ENCODE measurements around the gene DOCK7.
A peak's percentile ranks its signal among the peaks of the same experiment; 100 is the strongest.

The DOCK7 gene

DNA sequence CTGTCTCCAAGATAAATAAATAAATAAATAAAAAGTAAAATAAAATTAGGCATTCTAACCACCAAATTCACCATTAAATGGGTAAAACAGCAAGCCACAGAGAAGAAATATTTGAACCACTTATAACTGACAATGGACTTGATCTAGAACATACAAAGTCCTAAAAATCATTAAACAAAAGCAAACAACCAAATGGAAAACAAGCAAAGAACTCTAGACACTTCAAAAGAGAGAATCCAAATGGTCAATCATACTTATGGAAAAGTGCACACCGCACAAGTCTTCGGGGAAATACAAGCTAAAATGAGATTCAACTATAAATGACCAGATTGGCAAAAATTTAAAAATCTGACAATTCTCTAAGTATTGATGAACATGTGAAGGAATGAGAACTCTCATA, 164.3 kb downstream of the DOCK7 start:
- Histone ChIP-seq H3K27ac (no peak overlapping the region), H3K9me3 (ENCODE audit: low read depth, low read length) (0 out of 2 replicates have a peak, but pooled peaks cover 4% of the 10 kb centered on the region), H3K36me3 (ENCODE audit: insufficient read depth, low read length) (peaks cover 7% of the 10 kb centered on the region; the same call in 1 of the 2 replicates), H3K9ac (ENCODE audit: insufficient read length) (no peak overlapping the region), H3K4me3 (no peak overlapping the region)
- no peak for TF ChIP-seq EZH2 (IDR thresholded peaks at IDR 0.05)
- no peak for TF ChIP-seq POLR2AphosphoS5 (IDR thresholded peaks at IDR 0.05; ENCODE audit: borderline replicate concordance, low read depth, low read length)
- TF ChIP-seq FOXP2 (optimal IDR thresholded peaks at IDR 0.05; ENCODE audit: control extremely low read depth, extremely low read length, insufficient read depth), result no peak
- no peak for DNase-seq (ENCODE audit: low read depth, low spot score)

GRCh38 chr1:62516600-62516999, 171.6 kb downstream of the DOCK7 start:
- Histone ChIP-seq H3K9me3 (ENCODE audit: low read depth, low read length) (0 out of 2 replicates have a peak, but pooled peaks cover 4% of the 10 kb centered on the region), H3K36me3 (ENCODE audit: insufficient read depth, low read length) (no peaks in the 10 kb centered on the region), H3K27ac (no peak overlapping the region), H3K9ac (ENCODE audit: insufficient read length) (no peak overlapping the region), H3K4me3 (no peak overlapping the region)
- no peak for DNase-seq (ENCODE audit: low read depth, low spot score)
- TF ChIP-seq FOXP2 (optimal IDR thresholded peaks at IDR 0.05; ENCODE audit: control extremely low read depth, extremely low read length, insufficient read depth) (no peak), POLR2AphosphoS5 (IDR thresholded peaks at IDR 0.05; ENCODE audit: borderline replicate concordance, low read depth, low read length) (no peak), EZH2 (IDR thresholded peaks at IDR 0.05) (no peak)

DNA sequence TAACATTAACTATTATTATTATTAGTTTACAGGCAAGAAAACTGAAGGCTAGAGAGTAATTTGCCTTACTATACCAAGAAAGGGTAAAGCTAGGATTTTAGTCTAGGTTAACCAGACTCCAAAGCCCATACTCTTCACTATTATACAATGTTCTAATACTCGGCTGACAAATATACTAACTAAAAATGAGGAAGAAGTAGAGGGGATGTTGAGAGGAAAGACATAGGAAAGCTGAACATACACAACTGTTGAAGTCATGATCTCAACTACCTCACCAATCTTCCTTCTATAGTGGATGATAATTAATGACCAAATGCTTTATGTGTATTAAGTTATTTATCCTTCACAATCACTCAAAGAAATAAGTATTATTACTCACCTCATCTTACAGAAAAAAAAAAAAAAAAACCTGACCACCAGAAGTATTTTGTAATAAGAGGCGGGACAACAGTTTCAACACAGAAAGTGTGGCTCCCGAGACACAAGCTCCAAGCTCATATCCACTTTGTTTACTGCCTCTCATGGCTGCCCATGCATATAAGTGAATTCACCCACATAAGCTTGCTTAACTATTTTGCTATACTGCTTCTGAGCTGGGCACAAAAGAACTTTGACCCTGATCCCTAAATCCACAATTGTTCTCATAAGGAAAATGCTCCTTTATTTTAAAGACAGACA, 173.3 kb downstream of the DOCK7 start:
- no peak overlapping the region for H3K4me3 ChIP-seq
- TF ChIP-seq FOXP2 (optimal IDR thresholded peaks at IDR 0.05; ENCODE audit: control extremely low read depth, extremely low read length, insufficient read depth), result no peak
- TF ChIP-seq EZH2 (IDR thresholded peaks at IDR 0.05), result no peak
- no peak for TF ChIP-seq POLR2AphosphoS5 (IDR thresholded peaks at IDR 0.05; ENCODE audit: borderline replicate concordance, low read depth, low read length)
- no peaks in the 10 kb centered on the region for H3K36me3 ChIP-seq (ENCODE audit: insufficient read depth, low read length)
- 0 out of 2 replicates have a peak, but pooled peaks cover 4% of the 10 kb centered on the region for H3K9me3 ChIP-seq (ENCODE audit: low read depth, low read length)
- DNase-seq (ENCODE audit: low read depth, low spot score), result no peak
- no peak overlapping the region for H3K9ac ChIP-seq (ENCODE audit: insufficient read length)
- no peak overlapping the region for H3K27ac ChIP-seq

DNA sequence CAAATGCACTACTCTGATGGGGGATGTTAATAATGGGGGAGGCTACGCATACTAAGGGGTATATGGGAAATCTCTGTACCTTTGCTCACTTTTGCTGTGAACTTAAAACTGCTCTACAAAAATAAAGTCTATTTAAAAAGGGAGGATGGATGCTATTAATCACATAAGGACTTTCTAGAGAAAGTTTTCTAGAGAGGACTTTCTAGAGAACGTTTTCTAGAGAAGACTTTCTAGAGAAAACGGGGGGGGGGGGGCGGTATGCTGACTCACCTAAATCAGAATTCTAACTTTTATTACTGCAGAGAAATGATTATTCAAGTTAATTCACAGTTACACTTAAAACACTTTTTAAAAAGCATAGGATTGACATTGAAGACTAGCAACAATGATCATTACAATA, 175.2 kb downstream of the DOCK7 start:
- DNase-seq (ENCODE audit: low read depth, low spot score), result no peak
- Histone ChIP-seq H3K4me3 (no peak overlapping the region), H3K9me3 (ENCODE audit: low read depth, low read length) (no peaks in the 10 kb centered on the region), H3K27ac (no peak overlapping the region), H3K9ac (ENCODE audit: insufficient read length) (no peak overlapping the region), H3K36me3 (ENCODE audit: insufficient read depth, low read length) (no peaks in the 10 kb centered on the region)
- TF ChIP-seq FOXP2 (optimal IDR thresholded peaks at IDR 0.05; ENCODE audit: control extremely low read depth, extremely low read length, insufficient read depth), result no peak
- no peak for TF ChIP-seq POLR2AphosphoS5 (IDR thresholded peaks at IDR 0.05; ENCODE audit: borderline replicate concordance, low read depth, low read length)
- no peak for TF ChIP-seq EZH2 (IDR thresholded peaks at IDR 0.05)

DNA sequence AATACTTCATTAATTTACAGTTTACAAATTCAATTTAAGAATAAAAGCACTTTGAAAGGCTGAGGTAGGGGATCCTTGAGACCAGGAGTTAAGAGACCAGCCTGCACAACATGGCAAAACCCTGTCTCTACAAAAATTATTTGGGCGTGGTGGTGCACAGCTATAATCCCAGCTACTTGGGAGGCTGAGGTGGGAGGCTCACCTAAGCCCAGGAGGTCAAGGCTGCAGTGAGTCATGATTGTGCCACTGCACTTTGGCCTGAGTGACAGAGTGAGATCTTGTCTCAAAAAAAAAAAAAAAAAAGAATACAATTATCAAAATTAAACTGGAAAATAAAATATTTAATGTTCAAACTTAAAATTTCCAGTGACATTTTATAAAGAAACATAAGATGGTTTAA, 179.2 kb downstream of the DOCK7 start:
- H3K9me3 ChIP-seq (ENCODE audit: low read depth, low read length), result no peaks in the 10 kb centered on the region
- no peak for DNase-seq (ENCODE audit: low read depth, low spot score)
- H3K4me3 ChIP-seq, result no peak overlapping the region
- TF ChIP-seq EZH2 (IDR thresholded peaks at IDR 0.05) (no peak), FOXP2 (optimal IDR thresholded peaks at IDR 0.05; ENCODE audit: control extremely low read depth, extremely low read length, insufficient read depth) (no peak), POLR2AphosphoS5 (IDR thresholded peaks at IDR 0.05; ENCODE audit: borderline replicate concordance, low read depth, low read length) (no peak)
- no peak overlapping the region for H3K27ac ChIP-seq
- no peaks in the 10 kb centered on the region for H3K36me3 ChIP-seq (ENCODE audit: insufficient read depth, low read length)
- no peak overlapping the region for H3K9ac ChIP-seq (ENCODE audit: insufficient read length)

GRCh38 chr1:62508187-62508758, 179.9 kb downstream of the DOCK7 start:
- H3K27ac ChIP-seq, result no peak overlapping the region
- H3K9me3 ChIP-seq (ENCODE audit: low read depth, low read length), result no peaks in the 10 kb centered on the region
- no peak for TF ChIP-seq FOXP2 (optimal IDR thresholded peaks at IDR 0.05; ENCODE audit: control extremely low read depth, extremely low read length, insufficient read depth)
- no peak for TF ChIP-seq POLR2AphosphoS5 (IDR thresholded peaks at IDR 0.05; ENCODE audit: borderline replicate concordance, low read depth, low read length)
- TF ChIP-seq EZH2 (IDR thresholded peaks at IDR 0.05), result no peak
- H3K4me3 ChIP-seq, result no peak overlapping the region
- H3K36me3 ChIP-seq (ENCODE audit: insufficient read depth, low read length), result no peaks in the 10 kb centered on the region
- DNase-seq (ENCODE audit: low read depth, low spot score), result peak; percentile 56
- H3K9ac ChIP-seq (ENCODE audit: insufficient read length), result no peak overlapping the region

DNA sequence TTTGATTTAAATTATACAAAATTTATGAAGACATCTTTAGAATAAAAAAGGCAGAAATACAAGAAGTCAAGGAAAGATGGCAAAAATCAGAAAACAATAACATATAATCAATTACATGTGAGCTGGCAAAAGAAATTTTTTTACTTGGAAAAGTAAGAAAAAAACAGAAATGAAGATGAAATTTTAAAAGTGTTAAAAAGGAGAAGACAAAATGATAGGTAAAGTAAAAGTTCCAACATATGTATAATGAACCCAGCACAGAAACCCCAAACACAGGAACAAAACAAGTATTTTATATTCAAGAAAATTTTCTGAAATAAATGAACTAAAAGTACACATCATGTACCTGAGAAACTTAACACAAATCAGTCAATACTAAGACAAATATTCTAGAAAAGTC, 188.0 kb downstream of the DOCK7 start:
- Histone ChIP-seq H3K27ac (no peak overlapping the region), H3K4me3 (no peak overlapping the region), H3K9me3 (ENCODE audit: low read depth, low read length) (no peaks in the 10 kb centered on the region), H3K36me3 (ENCODE audit: insufficient read depth, low read length) (no peaks in the 10 kb centered on the region), H3K9ac (ENCODE audit: insufficient read length) (no peak overlapping the region)
- DNase-seq (ENCODE audit: low read depth, low spot score), result no peak
- TF ChIP-seq FOXP2 (optimal IDR thresholded peaks at IDR 0.05; ENCODE audit: control extremely low read depth, extremely low read length, insufficient read depth) (no peak), POLR2AphosphoS5 (IDR thresholded peaks at IDR 0.05; ENCODE audit: borderline replicate concordance, low read depth, low read length) (no peak), EZH2 (IDR thresholded peaks at IDR 0.05) (no peak)

DNA sequence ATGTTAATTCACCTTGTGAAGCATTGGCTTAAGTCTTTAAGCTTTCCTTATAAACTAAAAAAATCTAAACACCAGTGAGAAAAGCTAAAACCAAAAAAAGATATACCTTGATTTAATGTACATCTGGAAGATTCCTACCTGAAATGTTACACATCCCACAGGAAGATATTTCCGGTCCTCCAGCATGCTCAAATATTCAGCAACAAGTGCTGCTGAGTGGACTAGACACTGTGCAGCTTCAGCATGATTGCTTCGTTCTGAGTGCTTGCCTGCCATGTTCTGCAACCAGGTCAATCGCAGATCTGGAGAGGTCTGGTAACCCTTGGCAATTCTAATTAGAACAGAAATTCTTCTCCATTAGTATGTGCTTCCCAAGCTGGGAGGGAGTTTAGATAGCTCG, 194.0 kb downstream of the DOCK7 start:
- no peak overlapping the region for H3K27ac ChIP-seq
- no peak for TF ChIP-seq POLR2AphosphoS5 (IDR thresholded peaks at IDR 0.05; ENCODE audit: borderline replicate concordance, low read depth, low read length)
- TF ChIP-seq FOXP2 (optimal IDR thresholded peaks at IDR 0.05; ENCODE audit: control extremely low read depth, extremely low read length, insufficient read depth), result no peak
- no peak for TF ChIP-seq EZH2 (IDR thresholded peaks at IDR 0.05)
- no peak for DNase-seq (ENCODE audit: low read depth, low spot score)
- H3K9ac ChIP-seq (ENCODE audit: insufficient read length), result no peak overlapping the region
- no peaks in the 10 kb centered on the region for H3K9me3 ChIP-seq (ENCODE audit: low read depth, low read length)
- H3K36me3 ChIP-seq (ENCODE audit: insufficient read depth, low read length), result peaks cover 3% of the 10 kb centered on the region; the same call in 1 of the 2 replicates
- no peak overlapping the region for H3K4me3 ChIP-seq
